NT2/D1 (cell line): ENCODE results near the gene MED12L.

Experiments
- DNase-seq: peaks from one replicate; pipeline ENCODE4 v3.0.0-alpha.2; 2011; ENCODE audit warnings: low read depth, low spot score
- H3K27me3 ChIP-seq: 2 replicates; pipeline ENCODE4 v1.6.0; 2011; ENCODE audit warnings: mild to moderate bottlenecking; ENCODE audit not compliant: insufficient read length, insufficient read depth
- H3K36me3 ChIP-seq: 2 replicates; pipeline ENCODE4 v1.6.1; 2011; ENCODE audit warnings: mild to moderate bottlenecking, low read length, mixed read lengths; ENCODE audit not compliant: insufficient read depth, insufficient read length
- H3K4me1 ChIP-seq: 2 replicates; pipeline ENCODE4 v1.5.1; 2011; ENCODE audit not compliant: insufficient read depth, insufficient read length
- H3K4me3 ChIP-seq: 2 replicates; pipeline ENCODE4 v1.5.1; 2011; ENCODE audit warnings: low read depth; ENCODE audit not compliant: insufficient read length
- H3K9ac ChIP-seq: 2 replicates; pipeline ENCODE4 v1.6.0; 2011; ENCODE audit warnings: low read depth; ENCODE audit not compliant: insufficient read length
- H3K9me3 ChIP-seq: 2 replicates; pipeline ENCODE4 v1.5.1; 2011; ENCODE audit warnings: mild to moderate bottlenecking, low read length; ENCODE audit not compliant: insufficient read depth
- SUZ12 ChIP-seq: IDR thresholded peaks from 2 replicates; pipeline ENCODE4 v1.6.1; 2011; ENCODE audit not compliant: insufficient read length, insufficient read depth; ENCODE audit errors: extremely low read depth
- YY1 ChIP-seq: IDR thresholded peaks from 2 replicates; pipeline ENCODE4 v1.6.1; 2011; ENCODE audit not compliant: insufficient read length, insufficient read depth
- ZNF274 ChIP-seq: IDR thresholded peaks from 2 replicates; pipeline ENCODE4 v1.6.1; 2011; ENCODE audit warnings: mild to moderate bottlenecking, low read depth, low read length

MED12L gene

GRCh38 chr3:151200586-151200985 is 115.1 kb downstream of the MED12L start:
- no peak overlapping the region for H3K4me3 ChIP-seq
- no peak overlapping the region for H3K9ac ChIP-seq
- H3K9me3 ChIP-seq, result no peaks in the 10 kb centered on the region
- TF ChIP-seq SUZ12 (no peak), ZNF274 (no peak), YY1 (no peak)
- H3K4me1 ChIP-seq, result no peaks in the 10 kb centered on the region
- no peaks in the 10 kb centered on the region for H3K36me3 ChIP-seq
- no peaks in the 10 kb centered on the region for H3K27me3 ChIP-seq
- no peak for DNase-seq

GRCh38 chr3:151201051-151201730 is 115.7 kb downstream of the MED12L start:
- Histone ChIP-seq H3K36me3 (no peaks in the 10 kb centered on the region), H3K9ac (no peak overlapping the region), H3K27me3 (no peaks in the 10 kb centered on the region), H3K4me1 (no peaks in the 10 kb centered on the region), H3K9me3 (no peaks in the 10 kb centered on the region), H3K4me3 (no peak overlapping the region)
- DNase-seq, result no peak
- no peak for TF ChIP-seq ZNF274
- no peak for TF ChIP-seq SUZ12
- no peak for TF ChIP-seq YY1

GRCh38 chr3:151203051-151203420 is 117.6 kb downstream of the MED12L start, which contains the start of gene GPR171:
Gene GPR171 (minus strand): TSS chr3:151203216. CDS start chr3:151199386, 3,830 bp downstream.
- H3K27me3 ChIP-seq, result no peaks in the 10 kb centered on the region
- no peaks in the 10 kb centered on the region for H3K4me1 ChIP-seq
- no peak for DNase-seq
- no peak within 1 kb of the TSS for H3K9ac ChIP-seq
- no peak within 1 kb of the TSS for H3K4me3 ChIP-seq
- no peaks in the 10 kb centered on the region for H3K36me3 ChIP-seq
- no peak for TF ChIP-seq YY1
- no peak for TF ChIP-seq ZNF274
- TF ChIP-seq SUZ12, result no peak
- no peaks in the 10 kb centered on the region for H3K9me3 ChIP-seq

DNA sequence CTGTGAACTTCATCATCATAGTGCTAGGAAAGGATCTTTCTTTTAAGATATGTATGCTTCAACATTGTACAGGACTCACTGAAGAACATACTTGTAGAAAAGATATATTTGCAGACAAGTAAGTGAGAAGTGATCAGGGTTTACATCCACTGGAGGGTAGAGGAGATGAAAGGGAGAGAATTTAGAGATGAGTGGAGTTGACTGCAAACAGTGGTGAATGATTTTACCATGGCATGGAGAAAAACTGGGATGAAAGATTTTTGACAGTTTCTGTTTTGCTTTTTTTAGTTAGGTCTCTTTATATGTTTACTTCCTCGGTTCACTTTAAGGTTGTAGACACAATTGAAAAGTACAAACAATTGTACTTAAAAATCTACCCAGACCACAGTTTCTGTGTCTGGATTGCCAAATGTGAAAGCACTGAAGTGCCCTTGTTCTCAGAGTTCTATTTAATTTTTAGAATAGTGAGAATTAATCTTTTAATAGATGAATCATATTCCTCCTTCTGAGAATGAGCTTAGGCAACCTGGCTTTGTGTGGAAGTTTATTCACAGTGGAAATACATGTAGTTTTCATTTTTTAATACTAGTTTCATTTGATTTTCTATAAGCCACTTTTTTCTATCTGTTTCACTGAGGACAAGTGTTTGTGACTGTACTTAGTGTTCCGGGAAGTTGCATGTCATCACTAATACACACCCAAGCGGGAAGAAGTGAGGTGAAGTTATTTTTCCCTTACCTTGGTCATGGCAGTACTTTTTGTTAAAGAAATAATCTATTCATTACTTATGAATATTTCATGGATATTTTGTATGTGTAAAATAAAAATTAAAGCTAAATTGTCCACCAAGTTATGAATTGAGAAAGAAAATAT is 119.3 kb downstream of the MED12L start:
- no peak for TF ChIP-seq SUZ12
- TF ChIP-seq ZNF274, result no peak
- no peak for TF ChIP-seq YY1
- DNase-seq, result no peak
- Histone ChIP-seq H3K9ac (no peak overlapping the region), H3K4me3 (no peak overlapping the region), H3K4me1 (no peaks in the 10 kb centered on the region), H3K9me3 (no peaks in the 10 kb centered on the region), H3K36me3 (no peaks in the 10 kb centered on the region), H3K27me3 (no peaks in the 10 kb centered on the region)

GRCh38 chr3:151205482-151205881 is 120.0 kb downstream of the MED12L start:
- H3K27me3 ChIP-seq, result no peaks in the 10 kb centered on the region
- no peaks in the 10 kb centered on the region for H3K4me1 ChIP-seq
- TF ChIP-seq YY1 (no peak), SUZ12 (no peak), ZNF274 (no peak)
- no peaks in the 10 kb centered on the region for H3K9me3 ChIP-seq
- H3K9ac ChIP-seq, result no peak overlapping the region
- H3K4me3 ChIP-seq, result no peak overlapping the region
- no peaks in the 10 kb centered on the region for H3K36me3 ChIP-seq
- DNase-seq, result no peak

- Histone ChIP-seq H3K4me3 (no peak overlapping the region), H3K27me3 (no peaks in the 10 kb centered on the region), H3K36me3 (no peaks in the 10 kb centered on the region), H3K4me1 (no peaks in the 10 kb centered on the region), H3K9me3 (no peaks in the 10 kb centered on the region), H3K9ac (no peak overlapping the region)
- TF ChIP-seq ZNF274, result no peak
- no peak for TF ChIP-seq SUZ12
- TF ChIP-seq YY1, result no peak
- DNase-seq, result no peak
These were observed 120.7 kb downstream of the MED12L start for GRCh38 chr3:151206201-151206600.

DNA sequence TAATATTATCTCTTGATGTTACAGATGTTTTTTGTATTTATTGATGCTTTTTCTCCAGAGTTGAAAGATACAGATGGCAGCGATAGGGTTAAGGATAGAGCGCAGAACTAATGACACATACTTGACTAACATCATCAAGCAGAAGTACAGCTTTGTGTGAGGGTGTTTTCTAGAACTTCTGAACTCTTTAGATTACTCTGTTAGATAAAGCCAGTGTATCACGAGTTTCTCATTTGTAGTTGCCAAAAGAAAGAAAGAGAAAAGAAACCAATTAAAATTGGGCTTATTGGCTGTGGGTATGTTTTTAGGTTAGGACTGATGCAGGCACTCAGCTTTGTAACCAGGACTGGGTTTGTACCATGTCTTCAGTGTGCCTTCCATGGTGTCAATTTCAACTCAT is 124.2 kb downstream of the MED12L start:
- no peaks in the 10 kb centered on the region for H3K36me3 ChIP-seq
- no peaks in the 10 kb centered on the region for H3K9me3 ChIP-seq
- no peaks in the 10 kb centered on the region for H3K27me3 ChIP-seq
- no peak for TF ChIP-seq ZNF274
- TF ChIP-seq SUZ12, result no peak
- no peak for TF ChIP-seq YY1
- no peak overlapping the region for H3K9ac ChIP-seq
- H3K4me1 ChIP-seq, result no peaks in the 10 kb centered on the region
- no peak for DNase-seq
- no peak overlapping the region for H3K4me3 ChIP-seq
